NCI-H2107 (cell line): ENCODE measurements around the gene PCCA.
"Not testable (repeated sequence)": the region's sequence is repeated elsewhere in the genome, so short reads cannot be mapped to it uniquely, and the experiment has no call there.

Experiments
- DNase-seq: peaks from one replicate; lab custom pipeline; 2025; lab: John Stamatoyannopoulos, UW

Gene PCCA

GRCh38 chr13:100141461-100141961, 52.6 kb downstream of the PCCA start:
- DNase-seq, result not testable (repeated sequence)

GRCh38 chr13:100146534-100146933, 57.6 kb downstream of the PCCA start:
- no peak for DNase-seq

GRCh38 chr13:100147825-100148224, 58.9 kb downstream of the PCCA start:
- DNase-seq, result no peak

GRCh38 chr13:100148422-100148821, 59.5 kb downstream of the PCCA start:
- no peak for DNase-seq

- no peak for DNase-seq
Measured at GRCh38 chr13:100149389-100149788, 60.5 kb downstream of the PCCA start.

GRCh38 chr13:100150711-100151110, 61.8 kb downstream of the PCCA start:
- DNase-seq, result not testable (repeated sequence)

- DNase-seq, result no peak
Measured at GRCh38 chr13:100154842-100155416, 66.0 kb downstream of the PCCA start.

GRCh38 chr13:100156788-100157187, 67.9 kb downstream of the PCCA start:
- DNase-seq, result no peak

- DNase-seq, result no peak
Measured at GRCh38 chr13:100158569-100158968, 69.7 kb downstream of the PCCA start.

DNA sequence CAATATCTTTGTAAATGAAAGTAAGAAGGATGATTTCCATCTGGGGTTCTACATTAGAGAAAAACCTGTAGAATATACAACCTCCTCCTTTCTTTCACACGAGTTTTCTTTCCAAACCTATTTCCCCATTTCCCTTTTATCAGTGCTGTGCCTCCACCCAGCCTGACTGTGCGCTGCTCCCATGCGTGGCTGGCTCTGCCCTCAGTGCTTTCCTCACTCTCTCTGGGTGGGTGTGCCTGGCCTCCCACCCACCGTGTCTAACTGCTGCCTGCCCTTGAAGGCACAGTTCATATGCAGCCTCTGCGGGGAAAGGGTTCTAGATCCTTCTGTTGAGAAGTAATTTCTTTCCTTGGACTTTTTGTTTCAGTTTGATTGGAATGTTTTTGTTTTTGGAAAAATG, 70.7 kb downstream of the PCCA start:
- DNase-seq, result no peak

GRCh38 chr13:100160450-100160849, 71.6 kb downstream of the PCCA start:
- no peak for DNase-seq

DNA sequence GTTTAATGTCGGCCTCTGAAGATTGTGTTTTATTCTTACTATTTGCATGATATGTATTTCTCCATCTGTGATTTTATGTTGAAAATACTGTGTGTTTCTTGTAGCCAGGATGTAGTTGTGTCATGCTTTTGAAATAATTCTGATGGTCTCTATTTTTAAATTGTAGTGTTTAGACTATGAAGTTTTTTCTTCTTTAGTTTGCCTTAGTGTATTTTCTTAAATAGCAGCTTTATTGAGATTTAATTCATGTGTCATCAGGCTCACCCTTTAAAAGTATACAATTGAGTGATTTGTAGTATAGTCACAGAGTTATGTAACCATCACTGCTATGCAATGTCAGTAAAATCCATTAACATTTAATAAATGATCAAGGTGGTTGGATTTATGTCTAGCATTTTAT, 74.5 kb downstream of the PCCA start:
- no peak for DNase-seq

GRCh38 chr13:100173203-100173602, 84.3 kb downstream of the PCCA start:
- no peak for DNase-seq

DNA sequence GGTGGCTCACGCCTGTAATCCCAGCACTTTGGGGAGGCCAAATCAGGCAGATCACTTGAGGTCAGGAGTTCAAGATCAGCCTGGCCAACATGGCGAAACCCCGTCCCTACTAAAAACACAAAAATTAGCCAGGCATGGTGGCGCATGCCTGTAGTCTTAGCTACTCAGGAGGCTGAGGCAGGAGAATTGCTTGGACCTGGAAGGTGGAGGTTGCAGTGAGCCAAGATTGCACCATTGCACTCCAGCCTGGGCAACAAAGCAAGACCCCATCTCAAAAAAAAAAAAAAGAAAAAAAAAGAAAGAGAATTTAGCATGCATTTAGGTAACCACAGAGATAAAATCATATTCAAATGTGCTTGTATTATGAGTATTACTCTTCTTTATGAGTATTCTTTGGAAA, 85.6 kb downstream of the PCCA start:
- not testable (repeated sequence) for DNase-seq

DNA sequence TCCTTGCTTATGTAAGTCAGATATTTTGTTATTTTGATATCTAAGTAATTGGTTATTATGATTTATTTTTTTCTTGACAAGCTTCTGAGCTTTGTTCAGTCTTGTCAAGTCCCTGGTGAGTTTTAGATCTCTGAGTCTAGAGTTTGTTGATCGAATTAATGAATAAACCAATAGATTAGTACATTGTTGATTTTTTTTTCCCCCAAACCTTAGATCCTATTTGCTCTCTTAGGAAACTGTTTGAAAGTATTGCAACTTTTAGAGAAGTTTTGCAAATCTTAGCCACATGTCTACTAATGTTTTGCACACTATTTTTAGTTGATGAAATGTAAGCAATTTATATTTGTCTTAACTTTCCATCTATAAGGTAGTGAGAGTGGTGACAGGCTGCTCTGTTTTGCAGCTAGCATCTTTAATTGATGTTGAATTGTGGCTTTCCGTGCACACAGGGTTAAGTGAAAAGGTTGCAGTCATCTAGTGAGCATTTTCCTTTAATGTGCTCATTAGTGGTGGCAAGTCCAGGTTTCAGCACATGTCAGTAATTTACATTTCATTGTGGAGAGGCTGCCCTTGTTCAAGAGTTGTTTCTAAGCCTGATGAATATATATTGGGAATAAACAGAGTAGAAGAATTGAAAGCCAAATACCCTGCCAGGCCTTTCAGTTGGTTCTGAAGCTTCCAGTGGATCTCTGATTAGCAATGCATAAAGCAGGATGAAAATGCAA, 86.3 kb downstream of the PCCA start:
- no peak for DNase-seq

- DNase-seq, result no peak
Measured at GRCh38 chr13:100175803-100176182, 86.9 kb downstream of the PCCA start.

DNA sequence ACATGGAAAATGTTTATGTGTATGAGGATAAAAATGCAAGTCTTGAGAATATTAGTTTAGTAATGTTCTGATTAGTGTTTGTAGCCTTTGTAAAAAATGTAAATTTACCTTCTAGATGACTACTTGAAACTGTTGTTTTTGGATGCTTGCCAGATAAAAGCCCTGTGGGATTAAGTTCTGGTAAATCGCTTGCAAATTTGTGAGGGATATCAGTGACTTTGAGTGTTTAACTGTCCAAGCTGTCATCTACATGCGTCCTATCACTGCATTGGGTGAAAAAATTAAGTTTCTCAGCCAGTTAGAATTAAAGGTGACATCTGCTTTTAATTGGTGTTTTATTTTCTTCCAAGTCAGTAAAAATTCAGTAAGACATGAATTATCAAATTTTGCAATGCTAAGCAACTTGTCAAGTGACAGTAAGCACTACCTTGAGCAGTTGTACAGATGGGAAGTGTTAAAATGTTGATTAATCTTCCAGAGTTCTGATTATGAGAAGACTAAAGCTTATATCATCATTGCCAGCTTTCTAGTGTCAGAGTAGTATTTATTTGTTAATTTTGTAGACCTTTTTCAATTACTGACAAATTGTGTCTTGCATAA, 88.0 kb downstream of the PCCA start:
- DNase-seq, result no peak

DNA sequence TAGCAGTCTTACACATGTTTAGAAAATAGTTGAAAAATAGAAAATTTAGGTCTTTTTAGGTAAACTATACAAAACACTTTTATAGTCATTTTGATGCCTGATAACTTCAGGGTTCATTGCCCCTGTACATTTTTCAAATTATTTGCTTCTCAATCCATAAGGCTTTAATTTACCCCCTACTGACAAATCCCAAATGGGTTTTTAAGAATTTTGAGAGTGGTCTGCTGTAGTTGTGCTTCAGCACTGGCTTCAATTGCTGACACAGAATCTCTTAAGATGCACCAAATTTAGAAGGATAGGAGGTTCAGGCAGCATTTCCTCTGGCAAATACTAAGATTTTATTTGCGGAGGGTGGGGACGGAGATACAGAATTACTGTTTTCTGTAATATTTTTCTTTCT, 89.4 kb downstream of the PCCA start:
- no peak for DNase-seq

DNA sequence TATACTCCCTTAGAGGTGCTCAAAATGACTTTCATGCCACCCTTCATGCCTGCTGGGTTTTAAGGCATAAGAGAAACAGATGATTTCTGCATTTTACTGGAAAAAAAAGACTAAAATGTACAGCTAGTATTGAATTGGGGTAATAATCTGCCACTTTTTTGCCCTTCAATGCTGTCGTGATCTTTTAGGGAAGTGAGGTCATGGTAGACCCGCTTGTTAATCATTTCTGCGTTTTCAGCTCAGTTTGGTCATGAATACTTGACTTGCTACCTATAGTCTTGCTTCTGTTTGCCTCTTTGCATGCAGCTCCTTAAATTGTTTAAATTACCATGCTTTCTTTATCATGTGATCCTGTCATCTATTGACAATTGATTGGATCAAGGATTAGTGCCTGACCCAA, 90.4 kb downstream of the PCCA start:
- no peak for DNase-seq

GRCh38 chr13:100182900-100183490, 94.1 kb downstream of the PCCA start:
- no peak for DNase-seq

DNA sequence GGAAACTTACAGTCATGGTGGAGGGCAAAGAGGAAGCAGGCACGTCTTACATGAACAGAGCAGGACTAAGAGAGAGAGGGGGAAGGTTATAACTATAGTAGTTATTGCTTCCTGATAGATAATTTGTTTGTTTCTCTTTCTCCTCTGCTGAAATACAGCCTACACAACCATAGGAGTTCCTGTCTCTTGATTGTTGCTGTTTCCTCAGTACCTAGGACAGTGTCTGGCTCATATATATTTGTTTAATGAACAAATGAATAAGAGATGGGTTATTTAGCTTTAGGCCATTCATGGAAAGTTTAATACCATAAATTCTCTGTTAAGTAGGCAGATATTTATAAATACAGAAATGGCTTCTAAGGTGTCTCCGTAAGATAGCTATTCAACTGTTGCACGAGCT, 95.2 kb downstream of the PCCA start:
- no peak for DNase-seq

DNA sequence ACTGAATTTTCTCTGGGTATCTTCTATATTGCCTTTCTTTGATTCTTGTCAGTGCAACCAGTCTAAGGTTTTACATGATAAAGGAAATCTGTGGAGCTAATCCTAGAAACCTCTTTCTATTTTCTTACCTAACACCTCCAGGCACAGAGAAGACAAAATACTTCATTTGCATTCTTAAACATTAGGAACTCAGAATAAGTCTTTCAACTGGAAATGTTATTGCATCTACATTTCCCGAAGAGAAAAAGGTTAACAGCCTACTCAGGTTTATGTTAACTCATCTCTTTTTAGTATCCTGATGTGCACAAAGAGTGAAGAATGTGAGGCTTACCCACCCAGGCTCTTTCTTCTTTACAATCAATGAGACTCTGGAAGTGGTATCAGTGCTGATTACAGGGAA, 106.7 kb downstream of the PCCA start:
- DNase-seq, result no peak

DNA sequence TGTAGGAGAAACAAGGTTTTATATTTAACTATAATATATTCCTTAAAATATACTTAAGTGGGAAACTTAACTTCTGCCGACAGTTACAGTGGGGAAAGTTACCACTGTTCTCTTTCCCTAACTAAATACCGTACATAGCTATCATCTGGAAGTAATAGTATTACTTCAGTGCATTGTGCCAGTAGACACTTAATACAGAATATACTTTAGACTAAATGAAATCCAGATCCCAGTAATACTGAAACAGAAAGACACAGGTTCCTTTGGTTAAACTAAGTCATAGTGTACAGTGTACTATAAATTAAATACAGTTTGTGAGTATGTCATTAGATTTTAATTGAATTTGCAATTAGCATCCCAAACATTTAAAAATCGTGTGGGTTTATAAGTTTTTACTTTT, 107.5 kb downstream of the PCCA start:
- no peak for DNase-seq
